ENCODE data around the gene UBALD2.
"Not testable (repeated sequence)": the region's sequence is repeated elsewhere in the genome, so short reads cannot be mapped to it uniquely, and the experiment has no call there.

UBALD2 gene

GRCh38 chr17:76246080-76247066 is 18.8 kb upstream of the UBALD2 start:
- DNase-seq: no peak

- no peak for DNase-seq
Measured at GRCh38 chr17:76247304-76247703, 17.8 kb upstream of the UBALD2 start.

GRCh38 chr17:76248013-76248782 is 16.9 kb upstream of the UBALD2 start:
- no peak for DNase-seq

- no peak for DNase-seq
Measured at GRCh38 chr17:76250141-76250540, 15.0 kb upstream of the UBALD2 start.

GRCh38 chr17:76251478-76252039 is 13.6 kb upstream of the UBALD2 start:
- DNase-seq: no peak

GRCh38 chr17:76252040-76252954 is 12.9 kb upstream of the UBALD2 start:
- DNase-seq: no peak

GRCh38 chr17:76252967-76253766 is 12.0 kb upstream of the UBALD2 start:
- DNase-seq: not testable (repeated sequence)

GRCh38 chr17:76253841-76254240 is 11.3 kb upstream of the UBALD2 start:
- no peak for DNase-seq

- no peak for DNase-seq
Measured at GRCh38 chr17:76254275-76254674, 10.9 kb upstream of the UBALD2 start.

- DNase-seq: no peak
Measured at GRCh38 chr17:76255801-76256429, 9.2 kb upstream of the UBALD2 start.

GRCh38 chr17:76256430-76257050 is 8.6 kb upstream of the UBALD2 start:
- DNase-seq: not testable (repeated sequence)

- DNase-seq: no peak
Measured at GRCh38 chr17:76260220-76260619, 4.9 kb upstream of the UBALD2 start.

- no peak for DNase-seq
Measured at GRCh38 chr17:76260669-76261068, 4.5 kb upstream of the UBALD2 start.

GRCh38 chr17:76261421-76262215 is 3.5 kb upstream of the UBALD2 start:
- DNase-seq: peak; percentile 36

- DNase-seq: no peak
Measured at GRCh38 chr17:76262732-76263344, 2.3 kb upstream of the UBALD2 start.

- DNase-seq: no peak
Measured at GRCh38 chr17:76263896-76264295, 1.3 kb upstream of the UBALD2 start.

- no peak for DNase-seq
Measured at GRCh38 chr17:76264425-76264754, 758 bp upstream of the UBALD2 start.

- peak; percentile 32 for DNase-seq
Measured at GRCh38 chr17:76265624-76266243, 586 bp downstream of the UBALD2 start.

All from midbrain (tissue), 1 donor.